Smooth muscle cell of the coronary artery (primary cell): ENCODE results near the gene PI3. TPM values are rescaled to one million over a fixed set of nuclear protein-coding genes. Genes with fewer than 3 reads are reported as not detected.

Source experiments
- total RNA-seq: library from RNA; depleted of rRNA; stranded (reverse); fragments of >200 nt; gene quantifications from 2 replicates; pipeline ENCODE4 v1.2.3, GENCODE V29; 2014; ENCODE audit warnings: low replicate concordance

Gene PI3
- not detected in 2 replicates for total RNA-seq

GRCh38 chr20:45174434-45175364 is at the start of gene PI3:
TSS of gene PI3 (plus strand) at chr20:45174902. CDS start at chr20:45174923, 21 bp downstream.

GRCh38 chr20:45206725-45207124 is 32.0 kb downstream of the PI3 start, which contains the start of gene SEMG1:
TSS of gene SEMG1 (plus strand) at chr20:45207033. CDS start at chr20:45207054, 21 bp downstream.

GRCh38 chr20:45221076-45221475 is 46.4 kb downstream of the PI3 start, which contains the start of gene SEMG2:
TSS of gene SEMG2 (plus strand) at chr20:45221373. CDS start at chr20:45221390, 17 bp downstream.

Other genes starting within 250 kb of the PI3 start
- gene TOMM34, start 214.5 kb upstream of the PI3 start, total RNA-seq, result 5.7 and 18.4 TPM in 2 replicates
- 19.0 TPM in 2 replicates for gene STK4, start 208.4 kb upstream of the PI3 start, total RNA-seq
- gene KCNS1, start 73.8 kb upstream of the PI3 start, total RNA-seq, result 0.23 and 0.70 TPM in 2 replicates
- gene WFDC5, start 59.7 kb upstream of the PI3 start, total RNA-seq, result not detected in 2 replicates
- not detected in 2 replicates for gene WFDC12, start 50.4 kb upstream of the PI3 start, total RNA-seq
- gene SEMG1, start 32.1 kb downstream of the PI3 start, total RNA-seq, result not detected in 2 replicates
- gene SEMG2, start 46.5 kb downstream of the PI3 start, total RNA-seq, result not detected in 2 replicates
- not detected in 2 replicates for gene SLPI, start 79.7 kb downstream of the PI3 start, total RNA-seq
- not detected in 2 replicates for gene RBPJL, start 131.9 kb downstream of the PI3 start, total RNA-seq
- 0.23 TPM in 1 of 2 replicates, not detected in the other for gene MATN4, start 133.4 kb downstream of the PI3 start, total RNA-seq
- gene SDC4, start 173.5 kb downstream of the PI3 start, total RNA-seq, result 28.8 and 50.7 TPM in 2 replicates
- gene SYS1, start 188.3 kb downstream of the PI3 start, total RNA-seq, result 15.5 and 38.7 TPM in 2 replicates
- gene TP53TG5, start 203.4 kb downstream of the PI3 start, total RNA-seq, result 0.12 TPM in 1 of 2 replicates, not detected in the other
- gene DBNDD2, start 233.4 kb downstream of the PI3 start, total RNA-seq, result 0.83 and 1.1 TPM in 2 replicates
- gene PIGT, start 241.2 kb downstream of the PI3 start, total RNA-seq, result 16.5 and 23.8 TPM in 2 replicates